HCT116 (cell line): Measurements from ENCODE around the gene MAST4. TPM values are rescaled to one million over a fixed set of nuclear protein-coding genes. Genes with fewer than 3 reads are reported as not detected.

Experiments
- ATAC-seq: fragments of 200-7000 bp; cut with Tn5 transposase; 2 replicates; pipeline ENCODE4 v1.9.1; 2020; ENCODE audit warnings: mild to moderate bottlenecking, moderate library complexity
- BruUV-seq: library from RNA; stranded (reverse); fragments of 400-500 nt; replicated peaks from 2 replicates; lab custom pipeline; 2021; lab: Mats Ljungman, UMichigan
- CTCF ChIA-PET: fragments of 300-600 bp; sonication (Branson Sonifier 250); formaldehyde crosslinking; loops from one replicate; lab custom pipeline; 2021; ENCODE audit warnings: antibody characterized with exemption; lab: Charles Lee
- POLR2A ChIA-PET: fragments of 300-600, 350-600 bp; sonication (Branson Sonifier 250); formaldehyde crosslinking; loops from one replicate; lab custom pipeline; 2021; ENCODE audit warnings: antibody characterized with exemption; lab: Charles Lee
- RAD21 ChIA-PET, 2 experiments: fragments of 300-600 bp; sonication (Branson Sonifier 250); formaldehyde crosslinking; loops; one replicate each; lab custom pipeline; 2023; ENCODE audit warnings: low total read pairs in 2 of 2; ENCODE audit not compliant: uncharacterized antibody in 2 of 2, unreplicated experiment in 2 of 2, low non-redundant PET in 1 of 2; lab: Charles Lee
- DNase-seq: peaks from one replicate; pipeline ENCODE4 v3.0.0-alpha.2; 2010; ENCODE audit warnings: low read depth, low spot score
- H2AFZ ChIP-seq: fragments of 200-600 bp; shearing (Covaris generic), sonication (generic); 2 replicates; pipeline ENCODE4 v1.6.1; 2017; ENCODE audit warnings: low read depth, mixed run types, mixed read lengths, antibody characterized with exemption, low read length; ENCODE audit not compliant: poor library complexity, severe bottlenecking
- H3K27ac ChIP-seq: 2 replicates; pipeline ENCODE4 v1.5.1; 2012; ENCODE audit warnings: low read depth, low read length
- H3K27me3 ChIP-seq: fragments of 200-600 bp; sonication (generic); 2 replicates; pipeline ENCODE4 v1.6.1; 2016; ENCODE audit warnings: mixed run types, low read length, mixed read lengths; ENCODE audit not compliant: insufficient read depth
- H3K36me3 ChIP-seq, 2 experiments: fragments of 200-500 bp in 1 of 2; fragments of 200-600 bp in 1 of 2; sonication (Bioruptor generic) in 1 of 2; sonication (generic) in 1 of 2; 2 replicates each; pipeline versions ENCODE4 v1.5.1 to v1.6.1; 2014 to 2016; ENCODE audit warnings: low read length in 2 of 2, inconsistent platforms in 1 of 2, mixed read lengths in 1 of 2, mixed run types in 1 of 2; ENCODE audit not compliant: insufficient read depth in 2 of 2, control insufficient read depth in 1 of 2
- H3K4me1 ChIP-seq, 2 experiments: fragments of 200-600 bp in 1 of 2; sonication (generic) in 1 of 2; 2 replicates each; pipeline versions ENCODE4 v1.5.1 to v1.6.1; 2012 to 2017; ENCODE audit warnings: low read length in 2 of 2, inconsistent platforms in 1 of 2, mild to moderate bottlenecking in 1 of 2, mixed read lengths in 1 of 2, mixed run types in 1 of 2, moderate library complexity in 1 of 2; ENCODE audit not compliant: insufficient read depth in 2 of 2, control insufficient read depth in 1 of 2
- H3K4me2 ChIP-seq: fragments of 200-600 bp; sonication (generic); 2 replicates; pipeline ENCODE4 v1.6.1; 2017; ENCODE audit warnings: mixed run types, low read length, mixed read lengths
- H3K4me3 ChIP-seq, 2 experiments: fragments of 200-600 bp in 1 of 2; sonication (generic) in 1 of 2; replicated peaks in 1 of 2; 2 replicates each; pipeline ENCODE4 v1.5.1; 2011 to 2016; ENCODE audit warnings: low read length in 2 of 2, control low read depth in 1 of 2, low read depth in 1 of 2, mild to moderate bottlenecking in 1 of 2, mixed read lengths in 1 of 2, mixed run types in 1 of 2
- H3K79me2 ChIP-seq: fragments of 200-600 bp; sonication (generic); 2 replicates; pipeline ENCODE4 v1.6.1; 2017; ENCODE audit warnings: mild to moderate bottlenecking, mixed run types, low read length, moderate library complexity, mixed read lengths; ENCODE audit not compliant: insufficient read depth
- H3K9ac ChIP-seq: fragments of 200-600 bp; sonication (generic); 2 replicates; pipeline ENCODE4 v1.6.1; 2016; ENCODE audit warnings: low read length, mixed read lengths
- H3K9me2 ChIP-seq: fragments of 200-600 bp; sonication (generic), shearing (Covaris generic); 2 replicates; pipeline ENCODE4 v1.6.1; 2017; ENCODE audit warnings: mixed run types, mild to moderate bottlenecking, moderate library complexity; ENCODE audit not compliant: insufficient read depth
- H3K9me3 ChIP-seq, 2 experiments: fragments of 200-500 bp in 1 of 2; fragments of 200-600 bp in 1 of 2; sonication (Bioruptor generic) in 1 of 2; sonication (generic) in 1 of 2; 2 replicates each; pipeline ENCODE4 v1.6.1; 2014 to 2017; ENCODE audit warnings: low read length in 2 of 2, mixed read lengths in 2 of 2, inconsistent platforms in 1 of 2, low read depth in 1 of 2, mild to moderate bottlenecking in 1 of 2, mixed run types in 1 of 2, moderate library complexity in 1 of 2; ENCODE audit not compliant: control insufficient read depth in 1 of 2, insufficient read depth in 1 of 2
- H4K20me1 ChIP-seq: fragments of 200-600 bp; sonication (generic), shearing (Covaris generic); 2 replicates; pipeline ENCODE4 v1.6.1; 2017; ENCODE audit warnings: mixed run types, mild to moderate bottlenecking, moderate library complexity; ENCODE audit not compliant: insufficient read depth
- CBX3 ChIP-seq: IDR thresholded peaks from 2 replicates; pipeline ENCODE4 v1.6.1; 2012; ENCODE audit warnings: low read depth
- CEBPB ChIP-seq: IDR thresholded peaks from 2 replicates; pipeline ENCODE4 v1.6.1; 2012; ENCODE audit warnings: low read depth
- EGR1 ChIP-seq: IDR thresholded peaks from 2 replicates; pipeline ENCODE4 v1.6.1; 2012; ENCODE audit warnings: low read depth
- ELF1 ChIP-seq: IDR thresholded peaks from 2 replicates; pipeline ENCODE4 v1.6.1; 2012; ENCODE audit warnings: low read depth, borderline replicate concordance
- EZH2 ChIP-seq: fragments of 200-600 bp; sonication (generic); IDR thresholded peaks from 2 replicates; pipeline ENCODE4 v1.6.1; 2017; ENCODE audit warnings: antibody characterized with exemption, mixed run types
- EZH2phosphoT487 ChIP-seq: fragments of 200-600 bp; IDR thresholded peaks from 2 replicates; pipeline ENCODE4 v1.6.1; 2018; ENCODE audit warnings: antibody characterized with exemption, borderline replicate concordance
- FOSL1 ChIP-seq: IDR thresholded peaks from 2 replicates; pipeline ENCODE4 v1.6.1; 2012; ENCODE audit warnings: low read depth
- JUND ChIP-seq: IDR thresholded peaks from 2 replicates; pipeline ENCODE4 v1.6.1; 2012
- POLR2AphosphoS5 ChIP-seq: IDR thresholded peaks from 2 replicates; pipeline ENCODE4 v1.6.1; 2011; ENCODE audit warnings: mild to moderate bottlenecking, low read depth, low read length, moderate library complexity
- RAD21 ChIP-seq: IDR thresholded peaks from 2 replicates; pipeline ENCODE4 v1.6.1; 2012; ENCODE audit warnings: low read depth, mild to moderate bottlenecking
- SIN3A ChIP-seq: IDR thresholded peaks from 2 replicates; pipeline ENCODE4 v1.6.1; 2012; ENCODE audit warnings: low read depth
- SP1 ChIP-seq: IDR thresholded peaks from 2 replicates; pipeline ENCODE4 v1.6.1; 2012; ENCODE audit warnings: low read depth
- SRF ChIP-seq: IDR thresholded peaks from 2 replicates; pipeline ENCODE4 v1.6.1; 2012; ENCODE audit warnings: low read depth
- ZBTB33 ChIP-seq: IDR thresholded peaks from 2 replicates; pipeline ENCODE4 v1.6.1; 2011; ENCODE audit warnings: mild to moderate bottlenecking, low read length, moderate library complexity; ENCODE audit not compliant: insufficient replicate concordance; ENCODE audit errors: extremely low read depth
- ZFX ChIP-seq: fragments of 450-650 bp; IDR thresholded peaks from 2 replicates; pipeline ENCODE4 v1.6.1; 2017
- intact Hi-C: fragments of 100-400 bp; cut with micrococcal nuclease; formaldehyde crosslinking; loops from 2 replicates; pipeline ENCODE4 v1.10.0; 2022
- total RNA-seq: library from RNA; stranded (reverse); gene quantifications from one replicate; pipeline ENCODE4 v1.2.1, GENCODE V29; 2021; ENCODE audit not compliant: unreplicated experiment
- TF ChIP-seq, protein P1 (sequence below): IDR thresholded peaks from 2 replicates; pipeline ENCODE4 v1.6.1; 2012
- TF ChIP-seq, protein P2 (sequence below): IDR thresholded peaks from 2 replicates; pipeline ENCODE4 v1.6.1; 2012

The MAST4 gene
- total RNA-seq, 1 experiment from 2014 or later: 1.1 TPM

DNA sequence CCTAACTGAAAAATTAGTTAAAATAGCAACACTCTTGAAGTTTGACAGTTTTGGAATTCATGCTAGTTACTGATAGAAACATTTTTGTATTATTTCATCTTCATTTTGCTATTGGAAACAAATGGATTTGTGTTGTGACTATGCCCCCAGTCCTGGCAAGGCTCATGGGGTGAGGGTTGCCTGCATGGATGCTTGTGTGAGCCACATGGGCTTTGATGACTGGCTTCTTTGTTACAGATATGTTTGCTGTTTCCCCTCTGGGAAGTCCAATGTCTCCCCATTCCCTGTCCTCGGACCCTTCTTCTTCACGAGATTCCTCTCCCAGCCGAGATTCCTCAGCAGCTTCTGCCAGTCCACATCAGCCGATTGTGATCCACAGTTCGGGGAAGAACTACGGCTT, 556.2 kb downstream of the MAST4 start:
- no peak for ATAC-seq
- H3K36me3 ChIP-seq: no peaks in the 10 kb centered on the region

More for the DNA sequence above, 556.2 kb downstream of the MAST4 start:
- Histone ChIP-seq H3K4me3 (no peak overlapping the region), H4K20me1 (no peaks in the 10 kb centered on the region), H3K27me3 (peaks cover 45% of the 10 kb centered on the region), H3K9ac (no peak overlapping the region), H2AFZ (no peak overlapping the region), H3K4me1 (no peaks in the 10 kb centered on the region), H3K79me2 (no peaks in the 10 kb centered on the region), H3K27ac (no peak overlapping the region), H3K9me3 (no peaks in the 10 kb centered on the region)
- POLR2A ChIA-PET: no interaction called here
- CTCF ChIA-PET: no interaction called here
- intact Hi-C loops: no loop called here
- RAD21 ChIA-PET: no interaction called here
- BruUV-seq: no TSS peak
- no peak for DNase-seq
- TF ChIP-seq FOSL1 (no peak), ZFX (no peak), RAD21 (no peak), CEBPB (no peak), EZH2 (no peak), SRF (no peak), ZBTB33 (no peak), SIN3A (no peak), JUND (no peak), POLR2AphosphoS5 (no peak), EZH2phosphoT487 (no peak), CBX3 (no peak), SP1 (no peak), EGR1 (no peak), ELF1 (no peak)
- TF ChIP-seq, protein P1, sequence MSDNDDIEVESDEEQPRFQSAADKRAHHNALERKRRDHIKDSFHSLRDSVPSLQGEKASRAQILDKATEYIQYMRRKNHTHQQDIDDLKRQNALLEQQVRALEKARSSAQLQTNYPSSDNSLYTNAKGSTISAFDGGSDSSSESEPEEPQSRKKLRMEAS: no peak
- TF ChIP-seq, protein P2, sequence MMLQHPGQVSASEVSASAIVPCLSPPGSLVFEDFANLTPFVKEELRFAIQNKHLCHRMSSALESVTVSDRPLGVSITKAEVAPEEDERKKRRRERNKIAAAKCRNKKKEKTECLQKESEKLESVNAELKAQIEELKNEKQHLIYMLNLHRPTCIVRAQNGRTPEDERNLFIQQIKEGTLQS: no peak
- TF ChIP-seq, all 23 proteins: peak for 0
- H3K4me2 ChIP-seq: no peak overlapping the region
- no peaks in the 10 kb centered on the region for H3K9me2 ChIP-seq
